ENCODE measurements around the gene PALS2.

Gene PALS2

GRCh38 chr7:24609059-24609458 is 35.8 kb downstream of the PALS2 start:
- no peak for TF ChIP-seq CTCF (IDR thresholded peaks at IDR 0.05; ENCODE audit: control extremely low read depth, extremely low read depth, low read depth, missing control alignments)
- ChIA-PET POLR2A (no interaction called here), CTCF (interaction anchor here (0.7 to 3.1 kb wide), 4 partner anchors 12 to 32 kb away, joined by 3 to 8 read pairs (median 3); no protein-coding TSS in a partner anchor)
- no peak for DNase-seq (ENCODE audit: extremely low spot score)

- ChIA-PET CTCF (interaction anchor here (1.1 to 3.1 kb wide), 2 partner anchors 12 to 22 kb away, joined by 3 to 8 read pairs; no protein-coding TSS in a partner anchor), POLR2A (no interaction called here)
- no peak for TF ChIP-seq CTCF (IDR thresholded peaks at IDR 0.05; ENCODE audit: control extremely low read depth, extremely low read depth, low read depth, missing control alignments)
Measured at GRCh38 chr7:24609570-24609969, 36.3 kb downstream of the PALS2 start.

GRCh38 chr7:24611130-24611529 is 37.9 kb downstream of the PALS2 start:
- no peak for DNase-seq (ENCODE audit: extremely low spot score)
- CTCF ChIA-PET, result interaction anchor here (1.3 kb wide), 1 partner anchor 35 kb away, joined by 5 read pairs; no protein-coding TSS in a partner anchor
- no peak for TF ChIP-seq CTCF (IDR thresholded peaks at IDR 0.05; ENCODE audit: control extremely low read depth, extremely low read depth, low read depth, missing control alignments)
- POLR2A ChIA-PET, result no interaction called here

More at GRCh38 chr7:24609570-24609969, 36.3 kb downstream of the PALS2 start:
- DNase-seq (ENCODE audit: extremely low spot score), result no peak

GRCh38 chr7:24617957-24618616 is 44.8 kb downstream of the PALS2 start:
- CTCF ChIA-PET, result interaction anchor here (0.6 to 1.0 kb wide), 2 partner anchors 20 to 235 kb away, joined by 3 to 4 read pairs; no protein-coding TSS in a partner anchor
- DNase-seq (ENCODE audit: extremely low spot score), result no peak

DNA sequence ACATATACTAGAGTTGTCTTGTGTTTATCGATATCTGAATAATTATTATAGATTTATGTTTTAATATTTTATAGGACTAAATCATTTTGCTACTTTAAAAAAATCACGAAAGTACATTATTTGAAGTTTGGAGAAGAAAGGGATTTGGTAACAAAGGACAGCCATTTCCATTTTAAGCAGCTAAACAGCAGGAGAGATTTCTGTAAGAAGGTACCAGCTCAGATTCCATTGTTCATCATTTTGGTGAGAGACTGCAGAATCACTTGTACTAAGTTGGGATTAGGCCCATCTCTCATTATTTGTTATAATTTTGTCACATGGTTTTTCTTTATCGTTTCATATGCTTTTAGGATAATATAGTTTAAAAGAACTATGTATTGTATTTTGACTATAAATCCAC is 46.7 kb downstream of the PALS2 start:
- no peak for TF ChIP-seq CTCF (IDR thresholded peaks at IDR 0.05; ENCODE audit: control extremely low read depth, extremely low read depth, low read depth, missing control alignments)
- CTCF ChIA-PET, result interaction anchor here (0.9 to 1.7 kb wide), 2 partner anchors 11 to 39 kb away, joined by 3 to 4 read pairs; no protein-coding TSS in a partner anchor
- POLR2A ChIA-PET, result no interaction called here

More at GRCh38 chr7:24617957-24618616, 44.8 kb downstream of the PALS2 start:
- POLR2A ChIA-PET, result no interaction called here
- TF ChIP-seq CTCF (IDR thresholded peaks at IDR 0.05; ENCODE audit: control extremely low read depth, extremely low read depth, low read depth, missing control alignments), result no peak

DNA sequence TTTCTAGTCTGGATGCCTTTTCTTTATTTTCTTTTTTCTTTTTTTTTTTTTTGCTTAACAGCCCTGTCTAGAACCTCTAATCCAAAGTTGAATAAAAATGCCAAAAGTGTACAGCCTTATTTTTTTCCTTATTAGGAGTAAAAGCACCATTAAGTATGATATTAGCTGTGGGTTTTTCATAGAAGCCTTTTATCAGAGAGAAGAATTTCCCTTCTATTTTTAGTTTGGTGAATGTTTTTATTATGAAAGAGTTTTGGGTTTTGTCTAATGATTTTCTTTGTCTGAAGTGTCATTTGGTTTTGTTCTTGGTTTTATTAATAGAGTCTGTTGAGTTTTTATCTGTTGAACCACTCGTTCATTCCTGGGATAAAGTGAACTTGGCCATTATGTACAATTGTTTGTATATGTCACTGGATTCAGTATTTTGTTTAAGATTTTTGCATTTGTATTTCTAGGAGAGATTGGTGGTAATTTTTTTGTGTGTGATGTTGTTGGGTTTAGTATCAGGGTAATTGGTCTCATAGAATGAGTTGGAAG is 49.5 kb downstream of the PALS2 start:
- no peak for TF ChIP-seq CTCF (IDR thresholded peaks at IDR 0.05; ENCODE audit: control extremely low read depth, extremely low read depth, low read depth, missing control alignments)
- no peak for DNase-seq (ENCODE audit: extremely low spot score)
- ChIA-PET POLR2A (interaction anchor here (0.7 kb wide), 2 partner anchors 133 to 470 kb away, joined by 4 to 8 read pairs; no protein-coding TSS in a partner anchor), CTCF (interaction anchor here (0.6 to 2.7 kb wide), 2 partner anchors 14 to 43 kb away, joined by 3 to 8 read pairs; no protein-coding TSS in a partner anchor)

More for the DNA sequence above, 46.7 kb downstream of the PALS2 start:
- DNase-seq (ENCODE audit: extremely low spot score), result no peak

Data from GM10248 (cell line).